WTC11 (cell line): ENCODE data around the gene PKP2.

Experiments used
- CTCF ChIP-seq: fragments of 200-600 bp; IDR thresholded peaks from 2 replicates; pipeline ENCODE4 v1.8.0; 2022; ENCODE audit warnings: antibody characterized with exemption
- E2F1 ChIP-seq: sonication (generic); formaldehyde crosslinking; IDR thresholded peaks from 2 replicates; pipeline ENCODE4 v1.8.0; 2022; ENCODE audit warnings: mild to moderate bottlenecking, missing genetic modification reagents
- FOXP1 ChIP-seq: sonication (generic); formaldehyde crosslinking; IDR thresholded peaks from 2 replicates; pipeline ENCODE4 v1.8.0; 2022; ENCODE audit warnings: missing genetic modification reagents, mild to moderate bottlenecking, moderate library complexity, borderline replicate concordance
- MAX ChIP-seq: sonication (generic); formaldehyde crosslinking; IDR thresholded peaks from 2 replicates; pipeline ENCODE4 v1.8.0; 2022; ENCODE audit warnings: mild to moderate bottlenecking, missing genetic modification reagents
- MLX ChIP-seq: sonication (generic); formaldehyde crosslinking; IDR thresholded peaks from 2 replicates; pipeline ENCODE4 v1.8.1; 2023; ENCODE audit warnings: mild to moderate bottlenecking, missing genetic modification reagents, moderate library complexity
- NR1H2 ChIP-seq: sonication (generic); formaldehyde crosslinking; IDR thresholded peaks from 2 replicates; pipeline ENCODE4 v1.9.0; 2021; ENCODE audit warnings: mild to moderate bottlenecking, moderate library complexity, missing genetic modification reagents
- NR3C1 ChIP-seq: sonication (generic); formaldehyde crosslinking; conservative IDR thresholded peaks from 2 replicates; pipeline ENCODE4 v1.8.1; 2023; ENCODE audit warnings: low read depth, mild to moderate bottlenecking, missing genetic modification reagents
- TP53 ChIP-seq: sonication (generic); formaldehyde crosslinking; IDR thresholded peaks from 2 replicates; pipeline ENCODE4 v1.8.1; 2023; ENCODE audit warnings: mild to moderate bottlenecking, missing genetic modification reagents
- USF2 ChIP-seq: sonication (generic); formaldehyde crosslinking; IDR thresholded peaks from 2 replicates; pipeline ENCODE4 v1.8.1; 2023; ENCODE audit warnings: mild to moderate bottlenecking, missing genetic modification reagents, moderate library complexity
- ZNF281 ChIP-seq: sonication (generic); formaldehyde crosslinking; IDR thresholded peaks from 2 replicates; pipeline ENCODE4 v1.8.0; 2023; ENCODE audit warnings: mild to moderate bottlenecking, missing genetic modification reagents
- ZNF317 ChIP-seq: sonication (generic); formaldehyde crosslinking; IDR thresholded peaks from 2 replicates; pipeline ENCODE4 v1.8.1; 2023; ENCODE audit warnings: low read depth, mild to moderate bottlenecking, moderate library complexity, missing genetic modification reagents, borderline replicate concordance

- TF ChIP-seq NR3C1 (no peak), NR1H2 (no peak), MLX (no peak), TP53 (CRISPR knock-in tag) (no peak), CTCF (no peak), FOXP1 (CRISPR knock-in tag) (no peak), ZNF317 (no peak), E2F1 (CRISPR knock-in tag) (no peak), MAX (CRISPR knock-in tag) (no peak), ZNF281 (CRISPR knock-in tag) (no peak), USF2 (CRISPR knock-in tag) (no peak)
Observed at GRCh38 chr12:32819424-32819823, 77.2 kb downstream of the PKP2 start.
